Fibroblast of lung (primary cell): ENCODE measurements around the gene PHLDB1. TPM values are rescaled to one million over a fixed set of nuclear protein-coding genes. Genes with fewer than 3 reads are reported as not detected.
A peak's percentile ranks its signal among the peaks of the same experiment; 100 is the strongest.

Experiments used
- DNase-seq, 2 donors: peaks; one replicate each; pipeline versions ENCODE4 v3.0.0 to v3.0.0-alpha.2; 2010; ENCODE audit warnings: low read depth in 2 of 2
- H2AFZ ChIP-seq: 2 replicates; pipeline ENCODE4 v1.5.1; 2012; ENCODE audit warnings: low read length, control low read depth, inconsistent platforms
- H3K27ac ChIP-seq: 2 replicates; pipeline ENCODE4 v1.5.1; 2011; ENCODE audit warnings: low read length, control low read depth; ENCODE audit not compliant: insufficient read depth
- H3K27me3 ChIP-seq: 2 replicates; pipeline ENCODE4 v1.5.1; 2011; ENCODE audit warnings: mild to moderate bottlenecking, low read length; ENCODE audit not compliant: control insufficient read depth, insufficient read depth
- H3K36me3 ChIP-seq: 2 replicates; pipeline ENCODE4 v1.5.1; 2011; ENCODE audit warnings: low read length; ENCODE audit not compliant: control insufficient read depth, insufficient read depth
- H3K4me1 ChIP-seq: 2 replicates; pipeline ENCODE4 v1.5.1; 2011; ENCODE audit warnings: low read length; ENCODE audit not compliant: control insufficient read depth, insufficient read depth; ENCODE audit errors: extremely low read depth
- H3K4me2 ChIP-seq: 2 replicates; pipeline ENCODE4 v1.5.1; 2011; ENCODE audit warnings: low read length, control low read depth; ENCODE audit not compliant: insufficient read depth; ENCODE audit errors: extremely low read depth
- H3K4me3 ChIP-seq, 4 experiments: fragments of 200-600 bp in 1 of 4; sonication (generic) in 1 of 4; replicated peaks in 1 of 4; 2 replicates each; pipeline ENCODE4 v1.5.1; 2011 to 2016; ENCODE audit warnings: low read length in 4 of 4, low read depth in 3 of 4, mild to moderate bottlenecking in 3 of 4, control low read depth in 2 of 4, inconsistent platforms in 1 of 4, mixed read lengths in 1 of 4; ENCODE audit not compliant: insufficient read depth in 1 of 4; ENCODE audit errors: control extremely low read depth in 1 of 4
- H3K79me2 ChIP-seq: 2 replicates; pipeline ENCODE4 v1.5.1; 2012; ENCODE audit warnings: mild to moderate bottlenecking, low read length, inconsistent platforms; ENCODE audit not compliant: control insufficient read depth, insufficient read depth
- H3K9ac ChIP-seq: 2 replicates; pipeline ENCODE4 v1.5.1; 2011; ENCODE audit warnings: mild to moderate bottlenecking, low read length, control low read depth; ENCODE audit not compliant: insufficient read depth
- H3K9me3 ChIP-seq: 2 replicates; pipeline ENCODE4 v1.5.1; 2012; ENCODE audit warnings: low read depth, low read length; ENCODE audit not compliant: control insufficient read depth, insufficient read depth
- H4K20me1 ChIP-seq: 2 replicates; pipeline ENCODE4 v1.5.1; 2011; ENCODE audit warnings: low read length; ENCODE audit not compliant: control insufficient read depth, insufficient read depth; ENCODE audit errors: extremely low read depth
- CTCF ChIP-seq, 2 donors: IDR thresholded peaks in 1 of 2; conservative IDR thresholded peaks in 1 of 2; 1 replicate in 1 of 2; 2 replicates in 1 of 2; pipeline ENCODE4 v1.5.1; 2011 to 2012; ENCODE audit warnings: low read length in 2 of 2, control low read depth in 1 of 2, inconsistent platforms in 1 of 2, low read depth in 1 of 2, mild to moderate bottlenecking in 1 of 2
- EZH2 ChIP-seq: IDR thresholded peaks from 2 replicates; pipeline ENCODE4 v1.5.1; 2012; ENCODE audit warnings: low read length, control low read depth, mild to moderate bottlenecking; ENCODE audit errors: missing control alignments
- polyA plus RNA-seq, 2 donors: library from polyadenylated mRNA; depleted of rRNA in 1 of 2; stranded (reverse) in 1 of 2; unstranded in 1 of 2; fragments of >200 nt; gene quantifications; 2 replicates each; pipeline ENCODE4 v1.2.1, GENCODE V29; 2011 to 2012; ENCODE audit warnings: missing spikeins in 1 of 2
- total RNA-seq: library from RNA; depleted of rRNA; stranded (reverse); fragments of >200 nt; gene quantifications from 2 replicates; pipeline ENCODE4 v1.2.1, GENCODE V29; 2014

PHLDB1 gene
- total and polyA plus RNA-seq, 2 donors (not counting 1 experiment from before 2014, with no cell fraction given) = 51.4 to 59.0 TPM

GRCh38 chr11:118633979-118634378, 26.6 kb downstream of the PHLDB1 start:
- Histone ChIP-seq H4K20me1 (no peaks in the 10 kb centered on the region), H3K4me1 (peaks cover 35% of the 10 kb centered on the region), H3K9me3 (no peaks in the 10 kb centered on the region), H3K79me2 (peaks cover 4% of the 10 kb centered on the region), H3K4me3 (no peak overlapping the region), H3K27ac (peak overlapping the region; percentile 65), H3K9ac (peak overlapping the region; percentile 27), H3K27me3 (no peaks in the 10 kb centered on the region), H2AFZ (no peak overlapping the region), H3K36me3 (peaks cover 47% of the 10 kb centered on the region), H3K4me2 (peak overlapping the region; percentile 77)
- peak; percentile 43 to 62 for DNase-seq
- TF ChIP-seq CTCF (conservative IDR thresholded peaks at IDR 0.05 in 1 of 2, IDR thresholded peaks at IDR 0.05 in 1 of 2; ENCODE audit: low read depth in 1 of 2, low read length in 2 of 2) (no peak), EZH2 (no peak)

- Histone ChIP-seq H3K27ac (peak overlapping the region; percentile 65), H2AFZ (no peak overlapping the region), H3K79me2 (peaks cover 4% of the 10 kb centered on the region), H3K4me1 (peaks cover 35% of the 10 kb centered on the region), H3K4me3 (peak overlapping the region in 1 of 4 experiments; percentile 17), H3K9me3 (no peaks in the 10 kb centered on the region), H3K36me3 (peaks cover 49% of the 10 kb centered on the region), H3K9ac (peak overlapping the region; percentile 27), H3K4me2 (peak overlapping the region; percentile 77), H3K27me3 (no peaks in the 10 kb centered on the region), H4K20me1 (no peaks in the 10 kb centered on the region)
- DNase-seq = peak; percentile 70 to 78
- TF ChIP-seq EZH2 (no peak), CTCF (conservative IDR thresholded peaks at IDR 0.05 in 1 of 2, IDR thresholded peaks at IDR 0.05 in 1 of 2; ENCODE audit: low read depth in 1 of 2, low read length in 2 of 2) (no peak)
These were observed 27.2 kb downstream of the PHLDB1 start for GRCh38 chr11:118634431-118635236.

- Histone ChIP-seq H3K27me3 (no peaks in the 10 kb centered on the region), H3K4me1 (peaks cover 35% of the 10 kb centered on the region), H3K4me3 (no peak overlapping the region), H3K79me2 (peaks cover 2% of the 10 kb centered on the region), H3K36me3 (peaks cover 47% of the 10 kb centered on the region), H2AFZ (no peak overlapping the region), H3K9ac (no peak overlapping the region), H3K4me2 (no peak overlapping the region), H3K9me3 (no peaks in the 10 kb centered on the region), H4K20me1 (no peaks in the 10 kb centered on the region), H3K27ac (peak overlapping the region; percentile 65)
- DNase-seq = no peak
- TF ChIP-seq EZH2 (no peak), CTCF (conservative IDR thresholded peaks at IDR 0.05 in 1 of 2, IDR thresholded peaks at IDR 0.05 in 1 of 2; ENCODE audit: low read depth in 1 of 2, low read length in 2 of 2) (no peak)
These were observed 27.8 kb downstream of the PHLDB1 start for GRCh38 chr11:118635237-118635591.
